K562 (cell line): ENCODE data around the gene IFFO2. TPM values are rescaled to one million over a fixed set of nuclear protein-coding genes. Genes with fewer than 3 reads are reported as not detected.

Experiments used
- ATAC-seq: fragments of 200-7000 bp; cut with Tn5 transposase; 3 replicates; pipeline ENCODE4 v1.9.1; 2020; ENCODE audit warnings: moderate library complexity
- BruUV-seq: library from RNA; stranded (reverse); fragments of 400-500 nt; replicated peaks from 2 replicates; lab custom pipeline; 2021; lab: Mats Ljungman, UMichigan
- CTCF ChIA-PET: fragments of 300-600 bp; formaldehyde crosslinking; extraction: SDS; loops from one replicate; lab custom pipeline; 2021; ENCODE audit warnings: low intra/inter-chr PET ratio; lab: Yijun Ruan, JAX
- POLR2A ChIA-PET: fragments of 300-600, 350-650 bp; sonication (Branson Sonifier 250); formaldehyde crosslinking; extraction: SDS; loops from one replicate; lab custom pipeline; 2021; ENCODE audit warnings: antibody characterized with exemption, inconsistent platforms; lab: Yijun Ruan, JAX
- DNase-seq, 4 experiments: peaks; one replicate each; pipeline versions ENCODE4 v3.0.0 to v3.0.0-alpha.2; 2011 to 2018; ENCODE audit warnings: low spot score in 3 of 4, mixed read lengths in 3 of 4; ENCODE audit errors: extremely low read depth in 1 of 4
- FAIRE-seq: peaks from 2 replicates; lab custom pipeline; 2011; peaks lifted over from hg19 to GRCh38; lab: Jason Lieb, UNC
- H2AFZ ChIP-seq: 2 replicates; pipeline ENCODE4 v1.6.0; 2011; ENCODE audit warnings: low read depth, low read length, control low read depth, inconsistent platforms
- H3K27ac ChIP-seq: fragments of 200-600 bp; 3 replicates; pipeline ENCODE4 v1.8.0; 2011; ENCODE audit warnings: low read depth, mild to moderate bottlenecking, control low read depth, inconsistent platforms, low read length, moderate library complexity, mixed read lengths; ENCODE audit errors: extremely low read depth
- H3K27me3 ChIP-seq, 2 experiments: fragments of 300-600 bp in 1 of 2; 2 replicates in 1 of 2; 3 replicates in 1 of 2; pipeline versions ENCODE4 v1.6.0 to v1.8.0; 2011; ENCODE audit warnings: inconsistent platforms in 2 of 2, low read length in 2 of 2, mild to moderate bottlenecking in 1 of 2, mixed read lengths in 1 of 2, moderate library complexity in 1 of 2; ENCODE audit not compliant: control insufficient read depth in 2 of 2, insufficient read depth in 2 of 2
- H3K36me3 ChIP-seq: fragments of 300-600 bp; 3 replicates; pipeline ENCODE4 v1.8.0; 2011; ENCODE audit warnings: mild to moderate bottlenecking, low read length, inconsistent platforms; ENCODE audit not compliant: control insufficient read depth, insufficient read depth
- H3K4me1 ChIP-seq, 2 experiments: fragments of 200-600 bp in 1 of 2; replicated peaks in 1 of 2; 2 replicates in 1 of 2; 3 replicates in 1 of 2; pipeline versions ENCODE4 v1.5.1 to v1.8.0; 2011; ENCODE audit warnings: inconsistent platforms in 2 of 2, low read length in 2 of 2, mild to moderate bottlenecking in 1 of 2, mixed read lengths in 1 of 2, moderate library complexity in 1 of 2; ENCODE audit not compliant: control insufficient read depth in 2 of 2, insufficient read depth in 2 of 2
- H3K4me2 ChIP-seq: 2 replicates; pipeline ENCODE4 v1.6.1; 2011; ENCODE audit warnings: low read length, control low read depth, inconsistent platforms, mixed read lengths; ENCODE audit not compliant: insufficient read depth
- H3K4me3 ChIP-seq: fragments of 200-600 bp; sonication (generic), shearing (Covaris generic); 2 replicates; pipeline ENCODE4 v1.5.1; 2016; ENCODE audit warnings: control low read depth, inconsistent platforms
- H3K79me2 ChIP-seq: fragments of 200-600 bp; 3 replicates; pipeline ENCODE4 v1.8.0; 2011; ENCODE audit warnings: low read length, inconsistent platforms; ENCODE audit not compliant: control insufficient read depth, insufficient read depth
- H3K9ac ChIP-seq, 2 experiments: 2 replicates each; pipeline versions ENCODE4 v1.6.0 to v1.6.1; 2011; ENCODE audit warnings: low read depth in 2 of 2, low read length in 2 of 2, control low read depth in 1 of 2, inconsistent platforms in 1 of 2, mild to moderate bottlenecking in 1 of 2, mixed read lengths in 1 of 2; ENCODE audit not compliant: insufficient read depth in 1 of 2
- H3K9me1 ChIP-seq: one replicate; pipeline ENCODE4 v1.6.0; 2011; ENCODE audit warnings: inconsistent platforms, mild to moderate bottlenecking, low read length, moderate library complexity; ENCODE audit not compliant: control insufficient read depth, insufficient read depth
- H3K9me3 ChIP-seq: replicated peaks from 2 replicates; pipeline ENCODE4 v1.5.1; 2011; ENCODE audit warnings: low read depth, low read length, inconsistent platforms; ENCODE audit not compliant: control insufficient read depth, insufficient read depth
- H4K20me1 ChIP-seq: replicated peaks from 2 replicates; pipeline ENCODE4 v1.6.1; 2011; ENCODE audit warnings: low read length, inconsistent platforms, mixed read lengths; ENCODE audit not compliant: control insufficient read depth, insufficient read depth
- CBX5 ChIP-seq: IDR thresholded peaks from 2 replicates; pipeline ENCODE4 v1.6.1; 2014; ENCODE audit warnings: low read depth, borderline replicate concordance
- CGGBP1 ChIP-seq: fragments of 250-450 bp; sonication (Bioruptor Pico); IDR thresholded peaks from 2 replicates; pipeline ENCODE4 v1.9.0; 2021; ENCODE audit warnings: mild to moderate bottlenecking
- CTBP1 ChIP-seq: fragments of 450-650 bp; IDR thresholded peaks from 2 replicates; pipeline ENCODE4 v1.6.1; 2016; ENCODE audit warnings: borderline replicate concordance
- DIDO1 ChIP-seq: fragments of 450-650 bp; IDR thresholded peaks from 2 replicates; pipeline ENCODE4 v1.6.1; 2016; ENCODE audit warnings: low read depth, missing biosample characterization, missing genetic modification characterization
- KDM1A ChIP-seq, 2 experiments: fragments of 450-650 bp; IDR thresholded peaks; 2 replicates each; pipeline ENCODE4 v1.6.1; 2016; ENCODE audit warnings: mild to moderate bottlenecking in 2 of 2
- NCOR1 ChIP-seq: fragments of 450-650 bp; IDR thresholded peaks from 2 replicates; pipeline ENCODE4 v1.6.1; 2016; ENCODE audit warnings: mild to moderate bottlenecking, moderate library complexity
- NR2C2 ChIP-seq, 2 experiments: fragments of 200-800 bp in 1 of 2; sonication (Bioruptor generic) in 1 of 2; sonication (generic) in 1 of 2; formaldehyde crosslinking in 1 of 2; IDR thresholded peaks; 2 replicates each; pipeline versions ENCODE4 v1.6.1 to v1.8.0; 2016 to 2022; ENCODE audit warnings: mild to moderate bottlenecking in 1 of 2, missing compliant biosample characterization in 1 of 2, missing genetic modification characterization in 1 of 2, missing genetic modification reagents in 1 of 2
- RBFOX2 ChIP-seq: fragments of 200-400 bp; formaldehyde crosslinking; IDR thresholded peaks from 2 replicates; pipeline ENCODE4 v1.6.1; 2017; ENCODE audit warnings: low read depth, mild to moderate bottlenecking, low read length, moderate library complexity
- SLC30A9 ChIP-seq: fragments of 250-450 bp; sonication (Bioruptor Pico); IDR thresholded peaks from 2 replicates; pipeline ENCODE4 v1.8.0; 2022; ENCODE audit warnings: mild to moderate bottlenecking, moderate library complexity
- SMARCA5 ChIP-seq: fragments of 450-650 bp; IDR thresholded peaks from 2 replicates; pipeline ENCODE4 v1.6.1; 2016
- TGIF2 ChIP-seq: sonication (generic); formaldehyde crosslinking; IDR thresholded peaks from 2 replicates; pipeline ENCODE4 v1.8.1; 2022; ENCODE audit warnings: mild to moderate bottlenecking, missing genetic modification reagents, moderate library complexity
- U2AF1 ChIP-seq: fragments of 200-400 bp; formaldehyde crosslinking; optimal IDR thresholded peaks from 2 replicates; pipeline ENCODE3; 2017; ENCODE audit warnings: mild to moderate bottlenecking, low read depth, low read length, moderate library complexity
- XRCC5 ChIP-seq: fragments of 200-400 bp; formaldehyde crosslinking; IDR thresholded peaks from 2 replicates; pipeline ENCODE4 v1.6.1; 2017; ENCODE audit warnings: low read depth, mild to moderate bottlenecking, low read length
- ZNF57 ChIP-seq: fragments of 450-650 bp; formaldehyde crosslinking; IDR thresholded peaks from 2 replicates; pipeline ENCODE4 v1.4.0; 2020; ENCODE audit warnings: mild to moderate bottlenecking, moderate library complexity
- WGBS: fragments of 100-300 bp; shearing (Covaris generic); methylation state at CpG from one replicate; pipeline ENCODE4 v1.1.6; 2016; ENCODE audit warnings: low coverage, mixed read lengths; ENCODE audit not compliant: insufficient coverage; ENCODE audit errors: missing lambda C conversion rate; 5-methylcytosine and 5-hydroxymethylcytosine counted together
- in situ Hi-C: fragments of 300-500 bp; cut with MboI; formaldehyde crosslinking; loops from 4 replicates; pipeline ENCODE4 v1.15.0; 2018; ENCODE audit warnings: inconsistent platforms, mixed read lengths
- intact Hi-C: fragments of 100-400 bp; cut with micrococcal nuclease; formaldehyde crosslinking; loops from 2 replicates; pipeline ENCODE4 v1.14.2; 2022
- polyA plus RNA-seq, 8 experiments: library from polyadenylated mRNA; depleted of rRNA in 4 of 8; stranded (reverse) in 5 of 8; unstranded in 3 of 8; fragments of >200 nt; fragmentation: Nextera tagmentation in 2 of 8; fragmentation: Illumina TruSeq in 1 of 8; extraction: Ambion mirVana in 2 of 8; extraction: Trizol in 1 of 8; gene quantifications; 2 replicates each; pipeline versions ENCODE4 v1.2.1 to v1.2.3, GENCODE V29; 2011 to 2014; ENCODE audit warnings: inconsistent platforms in 1 of 8, missing spikeins in 1 of 8
- total RNA-seq, 7 experiments: library from RNA; depleted of rRNA in 6 of 7; stranded (reverse); fragments of >200 nt in 6 of 7; fragmentation: Illumina TruSeq in 2 of 7; extraction: Trizol in 2 of 7; gene quantifications; 2 replicates each; pipeline versions ENCODE4 v1.2.1 to v1.2.3, GENCODE V29; 2011 to 2021; ENCODE audit warnings: low replicate concordance in 1 of 7

Gene IFFO2
- total and polyA plus RNA-seq, 9 of the 15 experiments (the other 6 are each of a cell fraction or from before 2014, with no cell fraction given): 0.15 to 1.0 (median 0.44) TPM; not detected in 2

- no peak for TF ChIP-seq NR2C2 (CRISPR knock-in tag; IDR thresholded peaks at IDR 0.05)
- no peak for TF ChIP-seq NR2C2 (tag; IDR thresholded peaks at IDR 0.05)
- no peak for TF ChIP-seq RBFOX2
- no peak for TF ChIP-seq SLC30A9 (CRISPR knock-in tag)
- TF ChIP-seq CBX5: no peak
- TF ChIP-seq KDM1A (IDR thresholded peaks at IDR 0.05): peak; percentile 77 to 78
- no peak for TF ChIP-seq SMARCA5
- TF ChIP-seq NCOR1: no peak
- no peak for TF ChIP-seq DIDO1
- peak; percentile 66; the same call in 1 of the 2 replicates for TF ChIP-seq CTBP1
- TF ChIP-seq CGGBP1 (CRISPR knock-in tag): no peak
- TF ChIP-seq TGIF2 (CRISPR knock-in tag): no peak
Observed at GRCh38 chr1:18858070-18858688, 98.3 kb downstream of the IFFO2 start (continued).

DNA sequence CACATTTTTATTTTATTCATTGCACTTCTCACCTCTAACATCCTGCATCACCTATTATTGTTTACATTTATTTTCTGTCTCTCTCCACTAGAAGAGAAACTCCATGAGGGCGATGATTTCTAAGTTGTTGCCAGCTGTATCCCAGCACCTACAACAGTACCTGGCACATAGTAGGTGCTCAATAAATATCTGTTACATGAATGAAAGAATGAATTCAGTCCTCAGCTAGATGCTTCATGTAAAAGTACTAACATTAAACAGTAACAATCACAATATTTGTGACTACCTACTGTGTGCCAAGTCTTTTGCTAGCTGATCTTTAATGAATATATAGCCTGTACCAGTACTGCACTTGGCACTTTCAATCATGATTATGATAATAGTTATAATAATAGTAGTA is 100.0 kb downstream of the IFFO2 start:
- CTCF ChIA-PET: no interaction called here
- TF ChIP-seq XRCC5: no peak
- no peak for TF ChIP-seq U2AF1
- TF ChIP-seq ZNF57 (CRISPR knock-in tag): no peak

More for the DNA sequence above, 100.0 kb downstream of the IFFO2 start:
- no peak for DNase-seq
- H3K36me3 ChIP-seq: no peaks in the 10 kb centered on the region
- intact Hi-C loops (no loop called here), in situ Hi-C loops (no loop called here)
- H3K4me2 ChIP-seq: no peak overlapping the region
- peaks cover 2 to 10% of the 10 kb centered on the region in 2 experiments; a peak in 2 of 5 replicates for H3K4me1 ChIP-seq
- no TSS peak for BruUV-seq
- WGBS: 0% methylated on average over 1 of the region's 1 CpG
- no peak for ATAC-seq
- H3K9ac ChIP-seq: no peak overlapping the region
- H3K9me3 ChIP-seq: no peaks in the 10 kb centered on the region
- H3K9me1 ChIP-seq: no peaks in the 10 kb centered on the region
- H3K79me2 ChIP-seq: no peaks in the 10 kb centered on the region
- H4K20me1 ChIP-seq: no peaks in the 10 kb centered on the region; the same call in none of the 2 replicates
- no peak overlapping the region for H3K4me3 ChIP-seq
- H3K27ac ChIP-seq: no peak overlapping the region
- POLR2A ChIA-PET: no interaction called here
- H2AFZ ChIP-seq: no peak overlapping the region
- peaks cover 23 to 39% of the 10 kb centered on the region in 2 experiments for H3K27me3 ChIP-seq
- no peak for FAIRE-seq
